Peyer's patch (tissue), 4 donors: ENCODE results near the gene B3GAT2.

Source experiments
- POLR2A ChIP-seq, 2 donors: fragments of 450-650 bp; IDR thresholded peaks; one replicate each; pipeline ENCODE4 v1.5.1; 2017; ENCODE audit warnings: antibody characterized with exemption in 2 of 2, mild to moderate bottlenecking in 2 of 2, moderate library complexity in 2 of 2
- TF ChIP-seq, protein P1 (sequence below), 6 experiments: fragments of 450-650 bp in 4 of 6; fragments of 200-600 bp in 2 of 6; sonication (generic) in 1 of 6; IDR thresholded peaks; one replicate each; pipeline ENCODE4 v1.5.1; 2017 to 2019; ENCODE audit warnings: antibody characterized with exemption in 6 of 6, mild to moderate bottlenecking in 3 of 6, moderate library complexity in 1 of 6

DNA sequence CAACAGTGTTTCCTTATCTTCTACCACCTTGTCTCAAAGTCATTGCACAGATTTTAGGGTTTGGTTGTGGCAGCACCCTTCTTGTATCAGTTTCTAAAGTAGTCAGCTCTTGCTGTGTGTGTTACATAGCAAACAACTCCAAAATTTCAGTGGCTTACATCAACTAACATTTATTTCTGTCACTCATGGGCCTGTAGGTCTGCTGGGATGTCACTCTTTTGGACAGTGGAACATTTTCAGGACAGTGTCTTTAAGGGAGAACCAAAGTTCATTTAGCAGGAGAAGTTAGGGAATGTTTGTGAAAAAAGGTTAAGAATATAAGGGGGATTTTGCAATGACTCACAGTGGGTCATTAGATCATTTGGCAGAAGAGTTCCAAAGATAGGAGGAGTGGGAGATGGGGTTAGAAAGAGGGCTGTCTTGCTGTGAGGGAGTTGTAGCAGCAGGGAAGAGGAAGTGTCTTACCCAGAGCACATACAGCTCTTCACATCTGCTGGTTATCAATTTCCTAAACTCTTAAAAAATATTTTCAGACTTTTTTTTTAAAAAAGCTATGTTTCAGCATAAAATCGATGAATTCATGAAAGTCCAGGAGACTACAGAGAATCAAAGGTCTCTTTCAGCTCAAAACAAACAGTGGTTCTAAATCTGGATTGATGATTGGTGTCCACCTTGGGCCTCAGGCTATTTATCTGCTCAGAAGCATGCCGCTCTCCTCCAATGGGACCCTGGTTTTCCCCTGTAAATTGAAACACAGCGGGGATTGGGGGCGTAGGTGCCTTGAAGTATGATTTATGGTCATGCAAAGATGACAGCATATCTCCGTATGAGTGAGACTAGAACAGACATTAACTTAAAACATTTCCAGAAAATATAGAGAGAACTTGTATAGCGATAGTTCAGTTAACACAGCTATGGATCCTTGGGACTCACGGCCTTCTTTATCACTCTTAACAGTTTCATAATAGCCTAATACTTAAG, 117.3 kb downstream of the B3GAT2 start:
- no peak for TF ChIP-seq POLR2A (IDR thresholded peaks at IDR 0.05)
- TF ChIP-seq, protein P1, sequence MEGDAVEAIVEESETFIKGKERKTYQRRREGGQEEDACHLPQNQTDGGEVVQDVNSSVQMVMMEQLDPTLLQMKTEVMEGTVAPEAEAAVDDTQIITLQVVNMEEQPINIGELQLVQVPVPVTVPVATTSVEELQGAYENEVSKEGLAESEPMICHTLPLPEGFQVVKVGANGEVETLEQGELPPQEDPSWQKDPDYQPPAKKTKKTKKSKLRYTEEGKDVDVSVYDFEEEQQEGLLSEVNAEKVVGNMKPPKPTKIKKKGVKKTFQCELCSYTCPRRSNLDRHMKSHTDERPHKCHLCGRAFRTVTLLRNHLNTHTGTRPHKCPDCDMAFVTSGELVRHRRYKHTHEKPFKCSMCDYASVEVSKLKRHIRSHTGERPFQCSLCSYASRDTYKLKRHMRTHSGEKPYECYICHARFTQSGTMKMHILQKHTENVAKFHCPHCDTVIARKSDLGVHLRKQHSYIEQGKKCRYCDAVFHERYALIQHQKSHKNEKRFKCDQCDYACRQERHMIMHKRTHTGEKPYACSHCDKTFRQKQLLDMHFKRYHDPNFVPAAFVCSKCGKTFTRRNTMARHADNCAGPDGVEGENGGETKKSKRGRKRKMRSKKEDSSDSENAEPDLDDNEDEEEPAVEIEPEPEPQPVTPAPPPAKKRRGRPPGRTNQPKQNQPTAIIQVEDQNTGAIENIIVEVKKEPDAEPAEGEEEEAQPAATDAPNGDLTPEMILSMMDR (IDR thresholded peaks at IDR 0.05) = no peak
